Left cardiac atrium (tissue), 4 donors: Measurements from ENCODE around the gene TTC34. TPM values are rescaled to one million over a fixed set of nuclear protein-coding genes. Genes with fewer than 3 reads are reported as not detected.
A peak's percentile ranks its signal among the peaks of the same experiment; 100 is the strongest.

ENCODE experiments used
- ATAC-seq, 2 donors: fragments of 200-7000 bp; cut with Tn5 transposase; one replicate each; pipeline ENCODE4 v1.9.1; 2020; ENCODE audit warnings: mild to moderate bottlenecking in 2 of 2, moderate library complexity in 2 of 2
- DNase-seq: peaks from one replicate; pipeline ENCODE4 v3.0.0-alpha.2; 2020
- intact Hi-C, 2 donors: fragments of 100-400 bp; cut with DNase I; formaldehyde crosslinking; loops; one replicate each; pipeline versions ENCODE4 v1.14.1 to v1.15.1; 2022 to 2023
- total RNA-seq, 2 donors: library from RNA; stranded (reverse); fragmentation: NEBNext Ultra II Directional; extraction: Animal tissue kit (Norgen Biotek cat#: 25700); gene quantifications; one replicate each; pipeline ENCODE4 v1.2.1, GENCODE V29; 2021
- donor health status: DM: no; HTN: yes; CAD: no.
- donor health status: DM: no; HTN: yes; CAD: no; lungs with severe emphysema.
- donor health status: DM: yes; HTN: yes; CAD: no.
- donor health status: Dilated cardiomyopathy.

Gene TTC34
- total RNA-seq, 2 donors from 2014 or later, result 0.52 to 0.53 TPM

- DNase-seq (no peak), ATAC-seq (no peak)
- intact Hi-C loops, result no loop called here
Observed at GRCh38 chr1:2594641-2595131, 206.8 kb downstream of the TTC34 start.

- peak; percentile 53 to 60 for ATAC-seq
- DNase-seq, result peak; percentile 82
- intact Hi-C loops, result no loop called here
Observed at GRCh38 chr1:2594001-2594640, 207.4 kb downstream of the TTC34 start.

- DNase-seq, result no peak
- intact Hi-C loops, result no loop called here
- ATAC-seq, result no peak
Observed at GRCh38 chr1:2593251-2593878, 208.1 kb downstream of the TTC34 start.

- ATAC-seq, result no peak
- DNase-seq, result no peak
- intact Hi-C loops, result no loop called here
Observed at GRCh38 chr1:2592672-2593071, 208.8 kb downstream of the TTC34 start.

- DNase-seq, result no peak
- no peak for ATAC-seq
- intact Hi-C loops, result no loop called here
Observed at GRCh38 chr1:2591581-2592261, 209.8 kb downstream of the TTC34 start.

- ATAC-seq (no peak), DNase-seq (no peak)
- intact Hi-C loops, result no loop called here
Observed at GRCh38 chr1:2591233-2591580, 210.3 kb downstream of the TTC34 start.

- peak; percentile 14 for DNase-seq
- intact Hi-C loops, result no loop called here
- no peak for ATAC-seq
Observed at GRCh38 chr1:2590233-2591141, 211.0 kb downstream of the TTC34 start.

- no peak for ATAC-seq
- DNase-seq, result peak; percentile 20
- intact Hi-C loops, result loop anchor here in 1 of 2 donors (5.0 kb wide), 1 partner anchor 48 kb away; no protein-coding TSS in a partner anchor
Observed at GRCh38 chr1:2589431-2590232, 211.9 kb downstream of the TTC34 start.

- ATAC-seq (no peak), DNase-seq (peak; percentile 33)
- intact Hi-C loops, result loop anchor here in 1 of 2 donors (5.0 kb wide), 1 partner anchor 48 kb away; no protein-coding TSS in a partner anchor
Observed at GRCh38 chr1:2588661-2589430, 212.6 kb downstream of the TTC34 start.

- DNase-seq, result peak; percentile 28
Observed at GRCh38 chr1:2587860-2588571, 213.5 kb downstream of the TTC34 start.

GRCh38 chr1:2587071-2587859 lies 214.2 kb downstream of the TTC34 start:
- ATAC-seq (peak in 1 of 2 donors; percentile 0), DNase-seq (no peak)
- intact Hi-C loops, result loop anchor here in 1 of 2 donors (5.0 kb wide), 1 partner anchor 50 kb away; no protein-coding TSS in a partner anchor

More at GRCh38 chr1:2587860-2588571, 213.5 kb downstream of the TTC34 start:
- ATAC-seq, result no peak
- intact Hi-C loops, result loop anchor here in 1 of 2 donors (5.0 kb wide), 1 partner anchor 49 kb away; no protein-coding TSS in a partner anchor

- DNase-seq, result peak; percentile 99
- ATAC-seq, result peak; percentile 93
- intact Hi-C loops, result loop anchor here in 1 of 2 donors (5.0 kb wide), 1 partner anchor 51 kb away; no protein-coding TSS in a partner anchor
Observed at GRCh38 chr1:2586154-2587070, 215.1 kb downstream of the TTC34 start, which contains the start of gene PRXL2B. Gene PRXL2B (plus strand): TSS chr1:2586777. CDS start chr1:2586886, 109 bp downstream.
